Endometrial microvascular endothelial cells (primary cell): ENCODE measurements around the gene SRSF11. TPM values are rescaled to one million over a fixed set of nuclear protein-coding genes. Genes with fewer than 3 reads are reported as not detected.

Experiments
- in situ Hi-C: cut with HindIII; loops from 2 replicates; pipeline ENCODE4 v1.10.0; 2017; ENCODE audit warnings: low sequenced_read_pairs, low pct_unique_long_range_greater_than_20kb; ENCODE audit errors: inconsistent ontology term
- total RNA-seq: library from RNA; depleted of rRNA; stranded (reverse); fragments of >200 nt; gene quantifications from one replicate; pipeline ENCODE4 v1.2.3, GENCODE V29; 2015; ENCODE audit errors: inconsistent ontology term

Gene SRSF11
- total RNA-seq, 1 donor from 2014 or later = 127 TPM

DNA sequence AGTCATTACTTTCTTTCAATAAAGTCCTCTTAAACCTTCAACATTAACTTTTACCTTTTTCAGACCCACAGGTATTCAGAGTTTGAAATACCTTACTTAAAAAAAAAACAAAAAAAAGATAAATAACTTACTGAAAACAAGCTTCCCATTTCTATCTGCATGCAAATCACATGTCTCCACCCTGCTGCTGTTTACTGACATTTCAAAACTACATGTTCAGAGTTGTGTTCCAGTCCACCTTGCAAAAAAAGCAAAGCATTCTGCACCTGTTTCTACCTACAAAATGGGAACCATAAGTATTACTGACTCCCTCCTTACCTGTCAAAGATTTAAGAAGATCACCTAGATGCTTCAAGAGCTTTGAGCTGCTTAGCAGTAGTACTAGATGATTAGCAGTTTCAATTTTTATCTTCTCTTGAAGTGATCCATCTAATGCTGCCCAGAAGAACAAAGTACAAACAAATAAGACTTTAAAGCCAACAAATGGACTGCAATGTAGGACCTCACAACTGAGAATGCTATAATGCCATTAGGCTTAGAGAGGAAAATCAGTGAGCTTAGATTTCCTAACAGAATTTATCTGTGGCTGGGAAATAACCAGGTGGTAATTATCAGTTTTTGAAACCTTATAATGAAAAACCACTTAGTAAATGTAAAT lies 72.1 kb downstream of the SRSF11 start:
- in situ Hi-C loops = no loop called here

DNA sequence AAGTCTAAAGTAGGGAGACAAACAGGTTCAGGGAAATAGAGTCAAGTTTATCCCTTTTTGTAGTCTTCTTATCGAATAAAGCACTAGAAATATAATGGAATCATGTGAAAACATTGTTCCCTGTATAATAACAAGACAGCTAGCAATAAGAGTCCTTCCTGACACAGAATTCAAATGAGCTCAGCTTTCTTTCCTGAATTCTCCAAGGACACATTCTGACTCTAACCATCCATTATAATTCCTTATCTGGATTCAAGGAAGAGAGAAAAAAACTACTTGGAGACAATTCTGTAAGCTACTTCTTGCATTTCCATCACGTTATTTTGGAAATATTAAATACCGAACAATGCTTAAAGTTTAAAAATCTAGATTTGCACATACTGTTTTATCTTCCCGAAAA lies 74.6 kb downstream of the SRSF11 start:
- in situ Hi-C loops = no loop called here

DNA sequence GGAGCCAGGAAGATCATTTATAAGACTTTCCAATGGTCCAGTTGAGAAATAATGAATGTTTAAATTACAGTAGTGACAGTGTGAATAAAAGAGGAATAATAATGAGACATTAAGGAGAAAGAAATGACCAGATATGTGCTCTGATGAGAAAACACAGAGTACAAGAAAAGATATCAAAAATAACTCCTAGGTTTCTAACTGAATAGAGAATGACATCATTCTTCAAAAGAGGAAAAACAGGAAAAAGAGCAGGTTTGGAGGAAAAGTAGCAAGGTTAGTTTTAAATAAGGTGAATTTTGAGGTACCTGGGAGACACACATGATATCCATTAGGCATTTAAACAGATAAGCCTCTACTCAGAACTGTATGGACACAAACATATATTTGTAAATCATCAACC lies 78.3 kb downstream of the SRSF11 start:
- in situ Hi-C loops = no loop called here

Other genes with a start within 250 kb of the SRSF11 start
- 23.9 TPM for gene LRRC40, start 15.8 kb upstream of the SRSF11 start, total RNA-seq
- 20.3 TPM for gene ANKRD13C, start 133.3 kb downstream of the SRSF11 start, total RNA-seq
- gene CTH, start 189.9 kb downstream of the SRSF11 start, total RNA-seq = 0.19 TPM